Keratinocyte (primary cell): ENCODE results near the gene FOXJ3. TPM values are rescaled to one million over a fixed set of nuclear protein-coding genes. Genes with fewer than 3 reads are reported as not detected.

Experiments used
- DNase-seq: peaks from one replicate; pipeline ENCODE4 v3.0.0-alpha.2; 2011; ENCODE audit warnings: low read depth, missing footprints, low spot score
- FAIRE-seq: peaks from 2 replicates; lab custom pipeline; 2011; peaks lifted over from hg19 to GRCh38; lab: Jason Lieb, UNC
- H2AFZ ChIP-seq: 2 replicates; pipeline ENCODE4 v1.6.0; 2012; ENCODE audit warnings: low read length, control low read depth, inconsistent platforms; ENCODE audit not compliant: control insufficient read depth
- H3K27ac ChIP-seq: 2 replicates; pipeline ENCODE4 v1.5.1; 2011; ENCODE audit warnings: low read length; ENCODE audit not compliant: control insufficient read depth, insufficient read depth
- H3K27me3 ChIP-seq: 3 replicates; pipeline ENCODE4 v1.6.0; 2011; ENCODE audit warnings: low read length; ENCODE audit not compliant: control insufficient read depth, insufficient read depth; ENCODE audit errors: extremely low read depth
- H3K36me3 ChIP-seq, 2 experiments: 2 replicates in 1 of 2; 3 replicates in 1 of 2; pipeline ENCODE4 v1.5.1; 2011; ENCODE audit warnings: low read length in 2 of 2, mild to moderate bottlenecking in 1 of 2; ENCODE audit not compliant: control insufficient read depth in 2 of 2, insufficient read depth in 2 of 2; ENCODE audit errors: extremely low read depth in 1 of 2
- H3K4me1 ChIP-seq: 3 replicates; pipeline ENCODE4 v1.5.1; 2011; ENCODE audit warnings: low read length; ENCODE audit not compliant: control insufficient read depth, insufficient read depth; ENCODE audit errors: extremely low read depth
- H3K4me2 ChIP-seq: 3 replicates; pipeline ENCODE4 v1.6.0; 2011; ENCODE audit warnings: low read depth, low read length; ENCODE audit not compliant: control insufficient read depth, insufficient read depth; ENCODE audit errors: extremely low read depth
- H3K4me3 ChIP-seq, 3 experiments: fragments of 200-600 bp in 1 of 3; sonication (generic) in 1 of 3; 2 replicates in 2 of 3; 3 replicates in 1 of 3; pipeline ENCODE4 v1.5.1; 2011 to 2016; ENCODE audit warnings: low read length in 3 of 3, mild to moderate bottlenecking in 3 of 3, control low read depth in 2 of 3, inconsistent platforms in 1 of 3, low read depth in 1 of 3, mixed read lengths in 1 of 3, mixed run types in 1 of 3, moderate library complexity in 1 of 3; ENCODE audit not compliant: control insufficient read depth in 2 of 3, insufficient read depth in 2 of 3; ENCODE audit errors: extremely low read depth in 1 of 3
- H3K79me2 ChIP-seq: 2 replicates; pipeline ENCODE4 v1.6.0; 2012; ENCODE audit warnings: low read length; ENCODE audit not compliant: control insufficient read depth, insufficient read depth
- H3K9ac ChIP-seq: 3 replicates; pipeline ENCODE4 v1.6.0; 2011; ENCODE audit warnings: low read length; ENCODE audit not compliant: control insufficient read depth, insufficient read depth; ENCODE audit errors: extremely low read depth
- H3K9me1 ChIP-seq: 3 replicates; pipeline ENCODE4 v1.6.0; 2011; ENCODE audit warnings: low read length; ENCODE audit not compliant: control insufficient read depth, insufficient read depth; ENCODE audit errors: extremely low read depth
- H3K9me3 ChIP-seq: 2 replicates; pipeline ENCODE4 v1.5.1; 2012; ENCODE audit warnings: low read depth, low read length; ENCODE audit not compliant: control insufficient read depth
- H4K20me1 ChIP-seq: 3 replicates; pipeline ENCODE4 v1.6.0; 2011; ENCODE audit warnings: low read length; ENCODE audit not compliant: control insufficient read depth, insufficient read depth; ENCODE audit errors: extremely low read depth
- EZH2 ChIP-seq: IDR thresholded peaks from one replicate; pipeline ENCODE4 v1.6.1; 2012; ENCODE audit warnings: inconsistent platforms, mild to moderate bottlenecking, low read length, moderate library complexity
- dilution Hi-C: fragments of 300-500 bp; cut with MboI; formaldehyde crosslinking; loops from one replicate; pipeline ENCODE4 v1.7.0; 2020; ENCODE audit warnings: low sequenced_read_pairs; ENCODE audit not compliant: extremely low pct_ligation_motif_present
- polyA plus RNA-seq, 5 experiments: library from polyadenylated mRNA; depleted of rRNA in 3 of 5; stranded (reverse) in 3 of 5; stranded (forward) in 1 of 5; unstranded in 1 of 5; fragments of >200 nt; gene quantifications; 1 replicate in 1 of 5; 2 replicates in 3 of 5; 3 replicates in 1 of 5; pipeline versions ENCODE4 v1.2.1 to v1.2.3, GENCODE V29; 2011 to 2012; ENCODE audit warnings: missing spikeins in 2 of 5, low read depth in 1 of 5, low replicate concordance in 1 of 5
- TF ChIP-seq, protein P1 (sequence below), 3 experiments: IDR thresholded peaks in 1 of 3; conservative IDR thresholded peaks in 1 of 3; optimal IDR thresholded peaks in 1 of 3; 2 replicates in 2 of 3; 3 replicates in 1 of 3; pipeline versions ENCODE3 to v1.5.1; 2011; ENCODE audit warnings: low read length in 3 of 3, mild to moderate bottlenecking in 3 of 3, moderate library complexity in 2 of 3, control low read depth in 1 of 3, inconsistent platforms in 1 of 3; ENCODE audit not compliant: insufficient read depth in 2 of 3; ENCODE audit errors: extremely low read depth in 1 of 3

Gene FOXJ3
- polyA plus RNA-seq, 1 donor (not counting 4 experiments of a cell fraction or from before 2014, with no cell fraction given) = 40.2 TPM

DNA sequence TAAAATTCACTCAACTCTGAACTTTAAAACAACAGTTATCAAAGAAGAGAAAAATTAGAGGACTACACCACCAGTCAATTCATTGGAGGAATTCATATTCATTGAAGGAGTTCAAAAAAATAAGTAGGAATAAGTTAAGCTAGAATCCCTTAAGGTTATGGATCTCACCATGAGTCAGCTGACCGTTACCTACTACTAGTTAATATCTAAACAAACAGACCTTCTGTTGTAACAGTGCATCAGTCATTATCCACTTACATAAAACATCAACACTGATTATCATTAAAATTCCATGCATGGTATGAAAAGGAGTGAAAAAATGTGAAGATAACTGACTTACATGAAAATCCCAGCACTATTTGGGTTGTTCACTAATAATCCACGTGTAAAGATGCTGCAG lies 44.9 kb downstream of the FOXJ3 start:
- no peak for DNase-seq
- Histone ChIP-seq H3K36me3 (no peaks in the 10 kb centered on the region), H3K4me1 (no peaks in the 10 kb centered on the region), H4K20me1 (peaks cover 3% of the 10 kb centered on the region), H2AFZ (no peak overlapping the region), H3K9ac (no peak overlapping the region), H3K79me2 (peaks cover 47% of the 10 kb centered on the region), H3K4me3 (no peak overlapping the region), H3K4me2 (no peak overlapping the region), H3K9me3 (no peaks in the 10 kb centered on the region), H3K9me1 (no peaks in the 10 kb centered on the region), H3K27me3 (no peaks in the 10 kb centered on the region), H3K27ac (no peak overlapping the region)
- TF ChIP-seq, protein P1, sequence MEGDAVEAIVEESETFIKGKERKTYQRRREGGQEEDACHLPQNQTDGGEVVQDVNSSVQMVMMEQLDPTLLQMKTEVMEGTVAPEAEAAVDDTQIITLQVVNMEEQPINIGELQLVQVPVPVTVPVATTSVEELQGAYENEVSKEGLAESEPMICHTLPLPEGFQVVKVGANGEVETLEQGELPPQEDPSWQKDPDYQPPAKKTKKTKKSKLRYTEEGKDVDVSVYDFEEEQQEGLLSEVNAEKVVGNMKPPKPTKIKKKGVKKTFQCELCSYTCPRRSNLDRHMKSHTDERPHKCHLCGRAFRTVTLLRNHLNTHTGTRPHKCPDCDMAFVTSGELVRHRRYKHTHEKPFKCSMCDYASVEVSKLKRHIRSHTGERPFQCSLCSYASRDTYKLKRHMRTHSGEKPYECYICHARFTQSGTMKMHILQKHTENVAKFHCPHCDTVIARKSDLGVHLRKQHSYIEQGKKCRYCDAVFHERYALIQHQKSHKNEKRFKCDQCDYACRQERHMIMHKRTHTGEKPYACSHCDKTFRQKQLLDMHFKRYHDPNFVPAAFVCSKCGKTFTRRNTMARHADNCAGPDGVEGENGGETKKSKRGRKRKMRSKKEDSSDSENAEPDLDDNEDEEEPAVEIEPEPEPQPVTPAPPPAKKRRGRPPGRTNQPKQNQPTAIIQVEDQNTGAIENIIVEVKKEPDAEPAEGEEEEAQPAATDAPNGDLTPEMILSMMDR (optimal IDR thresholded peaks at IDR 0.05 in 1 of 3, IDR thresholded peaks at IDR 0.05 in 1 of 3, conservative IDR thresholded peaks at IDR 0.05 in 1 of 3; ENCODE audit: extremely low read depth in 1 of 3, insufficient read depth in 2 of 3, low read length in 3 of 3) = no peak
- TF ChIP-seq EZH2 = no peak
- dilution Hi-C loops = no loop called here
- FAIRE-seq = no peak

DNA sequence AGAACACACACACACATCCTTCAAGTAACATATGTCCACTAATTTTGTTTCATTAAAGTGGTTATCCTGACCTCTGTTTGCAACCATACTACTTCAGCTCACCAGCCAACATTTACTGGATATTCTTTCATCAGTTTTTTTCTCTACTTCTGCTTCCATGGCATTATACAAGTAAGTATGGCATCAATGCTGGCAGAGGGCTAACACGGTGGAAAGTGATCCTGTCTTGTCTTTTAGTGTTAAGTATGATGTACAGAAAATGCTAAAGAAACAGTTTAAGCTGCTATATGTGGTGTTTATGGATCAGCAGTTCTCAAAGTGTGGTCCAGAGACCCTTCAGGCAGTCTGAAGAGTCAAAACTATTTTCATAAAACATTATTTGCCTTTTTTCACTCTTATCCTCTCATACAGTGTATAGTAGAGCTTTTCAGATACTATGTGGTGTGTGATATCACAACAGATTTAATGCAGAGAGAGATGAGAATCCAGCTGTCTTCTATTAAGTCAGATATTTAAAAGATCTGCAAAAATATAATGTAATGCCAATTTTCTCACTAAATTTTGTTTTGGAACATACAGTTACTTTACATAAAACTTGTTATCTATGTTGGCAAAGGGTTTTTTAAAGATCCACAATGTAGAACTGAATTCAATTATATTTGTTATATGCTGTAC lies 46.6 kb downstream of the FOXJ3 start:
- FAIRE-seq = no peak
- TF ChIP-seq, protein P1 (optimal IDR thresholded peaks at IDR 0.05 in 1 of 3, IDR thresholded peaks at IDR 0.05 in 1 of 3, conservative IDR thresholded peaks at IDR 0.05 in 1 of 3; ENCODE audit: extremely low read depth in 1 of 3, insufficient read depth in 2 of 3, low read length in 3 of 3) = no peak
- no peak for TF ChIP-seq EZH2
- dilution Hi-C loops = no loop called here

More for the DNA sequence above, 46.6 kb downstream of the FOXJ3 start:
- Histone ChIP-seq H3K27me3 (no peaks in the 10 kb centered on the region), H3K9ac (no peak overlapping the region), H3K4me3 (no peak overlapping the region), H3K79me2 (peaks cover 53% of the 10 kb centered on the region), H3K9me1 (no peaks in the 10 kb centered on the region), H4K20me1 (peaks cover 3% of the 10 kb centered on the region), H3K36me3 (no peaks in the 10 kb centered on the region), H3K27ac (no peak overlapping the region), H3K4me2 (no peak overlapping the region), H2AFZ (no peak overlapping the region), H3K4me1 (peaks cover 1% of the 10 kb centered on the region), H3K9me3 (no peaks in the 10 kb centered on the region)
- DNase-seq = no peak
